Muscle of leg (tissue), 11 donors: ENCODE data around the gene ITGAD. TPM values are rescaled to one million over a fixed set of nuclear protein-coding genes. Genes with fewer than 3 reads are reported as not detected.
A peak's percentile ranks its signal among the peaks of the same experiment; 100 is the strongest.

Experiments used
- DNase-seq: peaks from one replicate; pipeline ENCODE4 v3.0.0; 2013
- H3K27ac ChIP-seq: one replicate; pipeline ENCODE4 v1.5.1; 2013; ENCODE audit warnings: mild to moderate bottlenecking, low read length, control low read depth
- H3K27me3 ChIP-seq: one replicate; pipeline ENCODE4 v1.6.1; 2013; ENCODE audit warnings: low read length; ENCODE audit not compliant: control insufficient read depth, insufficient read depth
- H3K36me3 ChIP-seq: one replicate; pipeline ENCODE4 v1.6.1; 2013; ENCODE audit warnings: low read length; ENCODE audit not compliant: control insufficient read depth, insufficient read depth
- H3K4me1 ChIP-seq: one replicate; pipeline ENCODE4 v1.6.1; 2013; ENCODE audit warnings: low read length; ENCODE audit not compliant: control insufficient read depth, insufficient read depth
- H3K4me3 ChIP-seq: one replicate; pipeline ENCODE4 v1.5.1; 2013; ENCODE audit warnings: low read length, control low read depth
- H3K9me3 ChIP-seq: replicated peaks from 2 replicates; pipeline ENCODE4 v1.6.1; 2013; ENCODE audit warnings: low read depth, low read length; ENCODE audit not compliant: control insufficient read depth
- WGBS: methylation state at CpG from one replicate; pipeline ENCODE4 v1.1.5; 2013; ENCODE audit warnings: missing lambda C conversion rate; ENCODE audit not compliant: insufficient coverage; 5-methylcytosine and 5-hydroxymethylcytosine counted together
- polyA plus RNA-seq, 8 donors: library from polyadenylated mRNA; unstranded; fragments of 120-200 nt; gene quantifications; one replicate each; pipeline versions ENCODE4 v1.2.1 to v1.2.3, GENCODE V29; 2013; ENCODE audit warnings: inconsistent platforms in 1 of 8, low replicate concordance in 1 of 8; ENCODE audit not compliant: insufficient read length in 8 of 8, insufficient read depth in 1 of 8
- total RNA-seq: library from RNA; stranded (reverse); fragments of 120-200 nt; gene quantifications from one replicate; pipeline ENCODE4 v1.2.4, GENCODE V29; 2013

Gene ITGAD
- total and polyA plus RNA-seq, 9 donors, result 0.04 to 1.1 (median 0.45) TPM

DNA sequence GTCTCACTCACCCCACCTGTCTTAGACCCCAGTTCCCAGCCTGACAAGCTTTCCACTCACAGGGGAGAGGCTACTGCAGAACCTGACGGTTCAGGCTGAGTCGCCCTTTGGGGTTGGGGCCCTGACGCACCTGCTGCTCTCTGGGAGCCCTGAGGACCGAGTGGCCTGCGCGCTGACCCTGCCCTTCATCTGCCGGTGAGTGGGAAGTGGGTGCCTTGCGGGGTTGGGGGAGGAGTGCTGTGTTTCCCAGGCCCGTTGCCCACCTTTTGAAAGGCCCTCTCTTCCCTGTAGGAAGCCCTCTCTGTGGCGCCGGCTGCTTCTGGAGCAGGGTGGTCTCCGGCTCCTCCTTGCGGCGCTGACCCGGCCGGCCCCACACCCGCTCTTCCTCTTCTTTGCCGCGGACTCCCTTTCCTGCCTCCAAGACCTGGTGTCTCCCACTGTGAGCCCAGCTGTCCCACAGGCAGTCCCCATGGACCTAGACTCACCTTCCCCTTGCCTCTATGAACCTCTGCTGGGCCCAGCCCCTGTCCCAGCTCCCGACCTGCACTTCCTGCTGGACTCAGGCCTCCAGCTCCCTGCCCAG is 72.7 kb downstream of the ITGAD start:
- Histone ChIP-seq H3K9me3 (no peaks in the 10 kb centered on the region), H3K27ac (no peak overlapping the region), H3K4me3 (no peak overlapping the region), H3K27me3 (no peaks in the 10 kb centered on the region), H3K4me1 (peaks cover 9% of the 10 kb centered on the region), H3K36me3 (peaks cover 49% of the 10 kb centered on the region)
- WGBS, result 86% methylated on average over 14 of the region's 20 CpGs
- DNase-seq, result no peak

DNA sequence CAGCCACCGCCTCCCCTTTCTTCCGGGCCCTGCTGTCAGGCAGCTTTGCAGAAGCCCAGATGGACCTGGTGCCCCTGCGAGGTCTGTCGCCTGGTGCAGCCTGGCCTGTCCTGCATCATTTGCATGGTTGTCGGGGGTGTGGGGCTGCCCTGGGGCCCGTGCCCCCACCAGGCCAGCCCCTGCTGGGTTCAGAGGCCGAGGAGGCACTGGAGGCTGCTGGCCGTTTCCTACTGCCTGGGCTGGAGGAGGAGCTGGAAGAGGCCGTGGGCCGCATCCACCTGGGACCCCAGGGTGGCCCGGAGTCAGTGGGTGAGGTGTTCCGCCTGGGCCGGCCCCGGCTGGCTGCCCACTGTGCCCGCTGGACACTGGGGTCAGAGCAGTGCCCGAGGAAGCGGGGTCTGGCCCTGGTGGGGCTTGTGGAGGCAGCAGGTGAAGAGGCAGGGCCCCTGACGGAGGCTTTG is 73.3 kb downstream of the ITGAD start:
- Histone ChIP-seq H3K27ac (no peak overlapping the region), H3K9me3 (no peaks in the 10 kb centered on the region), H3K36me3 (peaks cover 49% of the 10 kb centered on the region), H3K27me3 (no peaks in the 10 kb centered on the region), H3K4me1 (peaks cover 11% of the 10 kb centered on the region), H3K4me3 (no peak overlapping the region)
- WGBS, result 94% methylated on average over 14 of the region's 18 CpGs
- no peak for DNase-seq

DNA sequence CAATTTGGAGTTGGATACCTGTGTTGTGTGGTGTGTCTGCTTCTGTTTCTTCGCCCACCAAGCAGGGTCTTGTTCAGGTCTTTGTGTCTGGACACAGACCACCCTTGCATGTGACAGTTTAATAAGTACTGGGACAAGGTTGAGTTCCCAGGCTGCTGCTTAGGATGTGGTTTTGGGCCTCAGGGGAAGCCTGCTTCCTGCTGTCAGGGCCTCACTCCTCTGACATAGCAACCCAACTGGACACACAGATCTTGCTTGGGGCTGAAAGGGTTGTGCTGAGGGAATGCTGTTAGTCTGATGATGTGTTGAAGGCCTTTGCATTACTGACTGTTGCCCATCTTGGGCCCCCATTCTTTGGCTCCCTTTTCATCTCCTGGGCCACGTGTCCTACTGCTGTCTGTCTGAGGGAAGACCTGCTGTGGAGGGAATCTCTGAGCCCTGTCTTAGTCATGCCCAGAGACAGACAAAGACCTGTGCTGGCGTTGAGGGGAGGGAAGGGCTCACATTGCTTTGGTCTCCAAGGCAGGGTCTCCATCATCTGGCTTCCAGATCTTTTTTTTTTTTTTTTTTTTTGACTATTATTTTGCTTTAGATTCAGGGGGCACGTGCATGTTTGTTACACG is 74.1 kb downstream of the ITGAD start:
- H3K36me3 ChIP-seq, result peaks cover 44% of the 10 kb centered on the region
- H3K27me3 ChIP-seq, result no peaks in the 10 kb centered on the region
- H3K27ac ChIP-seq, result peak overlapping the region; percentile 35
- no peak for DNase-seq
- no peak overlapping the region for H3K4me3 ChIP-seq
- no peaks in the 10 kb centered on the region for H3K9me3 ChIP-seq
- peaks cover 14% of the 10 kb centered on the region for H3K4me1 ChIP-seq
- WGBS, result 64% methylated on average over 2 of the region's 5 CpGs

DNA sequence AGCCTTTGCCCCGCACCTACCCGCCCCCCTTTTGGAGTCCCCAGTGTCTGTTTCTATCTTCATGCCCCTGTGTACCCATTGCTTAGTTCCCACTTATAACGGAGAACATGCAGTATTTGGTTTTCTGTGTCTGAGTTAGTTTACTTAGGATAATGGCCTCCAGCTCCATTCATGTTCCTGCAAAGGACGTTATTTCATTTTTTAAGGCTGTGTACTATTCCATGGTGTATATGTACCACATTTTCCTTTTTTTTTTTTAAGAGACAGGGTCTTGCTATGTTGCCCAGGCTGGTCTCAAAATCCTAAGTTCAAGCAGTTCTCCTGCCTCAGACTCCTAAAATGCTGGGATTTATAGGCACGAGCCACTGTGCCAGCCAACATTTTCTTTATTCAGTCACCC is 74.7 kb downstream of the ITGAD start:
- no peak overlapping the region for H3K27ac ChIP-seq
- peaks cover 19% of the 10 kb centered on the region for H3K4me1 ChIP-seq
- no peak for DNase-seq
- H3K36me3 ChIP-seq, result peaks cover 38% of the 10 kb centered on the region
- H3K4me3 ChIP-seq, result no peak overlapping the region
- WGBS, result no CpG with 5 or more reads among the region's 5 CpGs
- no peaks in the 10 kb centered on the region for H3K27me3 ChIP-seq
- no peaks in the 10 kb centered on the region for H3K9me3 ChIP-seq

DNA sequence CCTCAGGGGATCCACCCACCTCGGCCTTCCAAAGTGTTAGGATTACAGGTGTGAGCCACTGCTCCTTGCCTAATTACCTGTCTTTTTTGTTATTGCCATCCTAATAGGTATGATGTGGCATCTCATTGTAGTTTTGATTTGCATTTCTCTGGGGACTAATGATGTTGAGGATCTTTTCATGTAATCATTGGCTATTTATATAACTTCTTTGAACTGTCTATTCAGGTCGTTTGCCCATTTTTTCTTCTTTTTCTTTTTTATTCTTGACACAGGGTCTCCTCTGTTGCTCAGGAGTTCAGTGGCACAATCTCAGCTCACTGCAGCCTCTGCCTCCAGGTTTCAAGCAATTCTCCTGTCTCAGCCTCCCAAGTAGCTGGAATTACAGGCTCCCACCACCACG is 77.5 kb downstream of the ITGAD start:
- WGBS, result no CpG with 5 or more reads among the region's 3 CpGs
- Histone ChIP-seq H3K27me3 (no peaks in the 10 kb centered on the region), H3K4me1 (peaks cover 35% of the 10 kb centered on the region), H3K27ac (peak overlapping the region; percentile 94), H3K9me3 (no peaks in the 10 kb centered on the region), H3K36me3 (peaks cover 41% of the 10 kb centered on the region), H3K4me3 (no peak overlapping the region)
- DNase-seq, result no peak

DNA sequence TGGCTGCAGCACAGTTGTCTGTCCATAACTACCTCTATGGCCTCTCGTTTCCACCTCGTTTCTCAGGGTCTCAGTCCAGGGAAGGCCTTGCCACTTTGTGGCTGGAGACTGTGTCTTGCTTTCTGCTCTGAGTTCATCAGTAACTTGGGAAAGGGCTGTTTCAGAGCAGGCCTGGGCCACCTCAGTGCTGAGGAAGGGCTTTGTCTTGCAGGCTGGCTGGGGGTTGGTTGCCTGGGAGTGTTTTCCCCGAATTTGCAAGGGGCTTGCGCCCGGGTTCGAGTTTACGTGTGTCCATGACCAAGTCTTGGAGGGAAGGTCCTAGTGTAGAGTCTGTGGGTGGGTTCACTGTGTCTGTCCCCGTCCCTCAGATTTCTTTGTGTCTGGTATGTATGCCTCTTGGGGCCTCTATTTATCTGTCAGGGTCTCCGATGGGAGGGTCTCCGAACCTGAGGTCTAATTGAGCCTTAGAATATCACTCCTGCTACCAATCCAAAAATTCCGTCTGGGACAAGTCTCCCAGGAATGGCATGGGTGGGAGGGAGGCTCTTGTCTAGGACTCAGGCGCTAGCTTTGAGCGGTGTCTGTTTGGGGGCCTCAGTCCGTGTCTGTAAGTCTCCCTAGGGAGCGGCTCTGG is 78.2 kb downstream of the ITGAD start:
- 0% methylated on average over 4 of the region's 15 CpGs for WGBS
- Histone ChIP-seq H3K9me3 (no peaks in the 10 kb centered on the region), H3K27ac (peak overlapping the region; percentile 94), H3K4me3 (peak overlapping the region; percentile 88), H3K36me3 (peaks cover 41% of the 10 kb centered on the region), H3K4me1 (peaks cover 42% of the 10 kb centered on the region), H3K27me3 (no peaks in the 10 kb centered on the region)
- no peak for DNase-seq

DNA sequence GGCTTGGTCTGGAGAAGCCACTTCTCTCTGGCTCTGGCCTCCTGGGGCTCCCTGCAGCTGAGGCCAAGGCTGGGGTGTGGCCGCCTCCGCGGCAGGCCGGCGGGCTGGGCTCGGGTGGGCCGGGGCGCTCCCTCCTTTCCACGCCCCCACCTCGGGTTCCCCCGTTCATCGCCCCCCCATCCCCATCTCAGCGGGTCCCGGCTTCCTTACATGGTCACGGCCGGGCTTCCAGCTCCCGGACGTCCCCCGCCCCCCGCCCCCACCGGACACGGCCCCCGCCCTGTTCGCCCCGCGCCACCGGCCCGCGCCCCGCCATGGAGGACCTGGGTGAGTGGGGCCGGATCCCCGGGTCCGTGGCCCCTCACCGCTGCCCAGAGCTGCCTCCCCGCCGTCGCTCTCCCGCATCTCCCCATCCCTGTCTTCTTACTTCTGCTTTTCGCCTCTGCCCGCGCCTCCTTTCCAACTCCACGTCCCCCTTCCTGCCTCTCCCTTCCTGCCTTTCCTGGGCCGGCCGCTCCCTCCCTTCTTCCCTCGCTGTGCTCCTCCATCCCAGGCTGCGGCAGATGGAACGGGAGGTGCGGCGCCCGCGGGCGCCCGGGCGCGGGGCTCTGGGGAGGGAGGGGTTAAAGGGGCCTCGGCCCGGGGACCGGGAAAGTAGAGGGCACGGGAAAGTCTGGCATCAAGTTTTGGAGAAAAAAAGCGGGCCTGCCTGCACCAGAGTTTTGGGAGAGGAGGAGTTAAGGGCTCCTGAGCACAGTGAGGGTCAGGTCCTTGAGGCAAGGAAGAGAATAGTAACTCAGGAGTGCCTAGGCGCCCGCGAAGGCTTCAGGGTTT is 79.0 kb downstream of the ITGAD start, which contains the start of gene TGFB1I1:
Gene TGFB1I1, plus strand, starts transcription at position 278 of the 834 bp plus-strand sequence. Its CDS starts 37 bp downstream, at position 315.
- WGBS, result under 1% methylated on average over 43 of the region's 63 CpGs
- Histone ChIP-seq H3K4me3 (peak within 1 kb of the TSS; percentile 88), H3K4me1 (peaks cover 44% of the 10 kb centered on the region), H3K9me3 (no peaks in the 10 kb centered on the region), H3K27ac (peak within 1 kb of the TSS; percentile 94), H3K27me3 (no peaks in the 10 kb centered on the region), H3K36me3 (peaks cover 40% of the 10 kb centered on the region)
- DNase-seq, result peak; percentile 92

DNA sequence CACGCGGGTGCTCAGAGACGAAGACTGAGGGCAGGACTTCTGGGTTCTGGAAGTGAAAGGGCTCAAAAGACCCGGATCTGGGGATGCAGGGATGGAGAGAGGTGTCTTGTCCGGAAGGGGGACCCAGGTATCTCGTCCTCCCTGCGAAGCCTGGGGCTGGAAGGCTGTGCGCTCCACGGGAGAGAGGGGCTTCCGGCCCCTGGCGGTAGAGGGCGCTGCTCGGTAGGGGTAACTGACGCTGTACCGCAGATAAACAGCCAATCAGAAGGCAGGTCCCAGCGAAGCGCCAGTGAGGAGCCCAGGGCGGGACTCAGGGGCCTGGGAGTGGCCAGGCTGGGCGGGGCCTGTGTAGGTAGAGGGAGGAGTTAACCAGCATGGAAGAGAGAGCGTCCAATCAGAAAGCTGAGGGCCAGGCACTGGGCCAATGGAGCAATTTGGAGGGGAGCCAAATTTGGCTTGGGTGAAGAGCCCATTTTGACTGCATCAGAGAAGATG is 79.6 kb downstream of the ITGAD start:
- Histone ChIP-seq H3K27me3 (no peaks in the 10 kb centered on the region), H3K4me3 (peak overlapping the region; percentile 88), H3K36me3 (peaks cover 43% of the 10 kb centered on the region), H3K27ac (peak overlapping the region; percentile 94), H3K4me1 (peaks cover 47% of the 10 kb centered on the region), H3K9me3 (no peaks in the 10 kb centered on the region)
- 27% methylated on average over 20 of the region's 20 CpGs for WGBS
- DNase-seq, result peak; percentile 94

DNA sequence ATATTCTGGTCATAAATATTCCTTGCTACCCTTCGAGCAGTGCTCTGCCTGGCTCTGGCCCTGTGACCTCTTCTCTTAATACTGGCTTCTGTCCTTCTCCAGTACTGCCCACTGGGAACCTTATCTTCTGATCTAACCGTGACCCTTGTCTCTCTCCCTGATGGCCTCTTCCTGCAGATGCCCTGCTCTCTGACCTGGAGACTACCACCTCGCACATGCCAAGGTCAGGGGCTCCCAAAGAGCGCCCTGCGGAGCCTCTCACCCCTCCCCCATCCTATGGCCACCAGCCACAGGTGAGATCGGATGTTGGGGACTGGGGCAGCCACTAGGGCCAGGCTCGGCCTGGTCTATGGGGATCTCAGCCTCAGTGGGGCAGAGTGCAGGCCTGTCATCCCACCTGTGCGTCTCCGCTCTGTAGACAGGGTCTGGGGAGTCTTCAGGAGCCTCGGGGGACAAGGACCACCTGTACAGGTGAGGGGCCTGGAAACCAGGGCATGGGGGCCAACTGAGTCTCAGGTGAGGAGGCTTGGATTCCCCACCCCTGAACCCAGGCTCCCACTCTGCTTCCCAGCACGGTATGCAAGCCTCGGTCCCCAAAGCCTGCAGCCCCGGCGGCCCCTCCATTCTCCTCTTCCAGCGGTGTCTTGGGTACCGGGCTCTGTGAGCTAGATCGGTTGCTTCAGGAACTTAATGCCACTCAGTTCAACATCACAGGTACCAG is 80.3 kb downstream of the ITGAD start:
- H3K9me3 ChIP-seq, result no peaks in the 10 kb centered on the region
- no peaks in the 10 kb centered on the region for H3K27me3 ChIP-seq
- DNase-seq, result no peak
- 80% methylated on average over 6 of the region's 17 CpGs for WGBS
- peaks cover 47% of the 10 kb centered on the region for H3K4me1 ChIP-seq
- peaks cover 50% of the 10 kb centered on the region for H3K36me3 ChIP-seq
- no peak overlapping the region for H3K27ac ChIP-seq
- no peak overlapping the region for H3K4me3 ChIP-seq
